GM12878 (cell line): ENCODE results near the gene MRGPRF. TPM values are rescaled to one million over a fixed set of nuclear protein-coding genes. Genes with fewer than 3 reads are reported as not detected.

ENCODE experiments used
- ATAC-seq: fragments of 200-7000 bp; cut with Tn5 transposase; 3 replicates; pipeline ENCODE4 v1.9.1; 2020; ENCODE audit warnings: mild to moderate bottlenecking, moderate library complexity
- BruUV-seq: library from RNA; stranded (reverse); fragments of 400-500 nt; replicated peaks from 2 replicates; lab custom pipeline; 2021; lab: Mats Ljungman, UMichigan
- CTCF ChIA-PET: fragments of 300-600 bp; sonication (Branson Sonifier 250); formaldehyde crosslinking; extraction: SDS; loops from one replicate; lab custom pipeline; 2021; ENCODE audit warnings: inconsistent platforms; lab: Yijun Ruan, JAX
- POLR2A ChIA-PET: fragments of 350-600 bp; formaldehyde crosslinking; extraction: SDS; loops from one replicate; lab custom pipeline; 2021; ENCODE audit warnings: inconsistent platforms; lab: Charles Lee
- RAD21 ChIA-PET: fragments of 300-600 bp; sonication (Branson Sonifier 250); formaldehyde crosslinking; loops from one replicate; lab custom pipeline; 2023; ENCODE audit warnings: antibody characterized with exemption; ENCODE audit not compliant: unreplicated experiment; lab: Charles Lee
- SMC1A ChIA-PET: fragments of 300-600 bp; sonication (Branson Sonifier 250); formaldehyde crosslinking; loops from one replicate; lab custom pipeline; 2023; ENCODE audit not compliant: unreplicated experiment, uncharacterized antibody; lab: Charles Lee
- DNase-seq: peaks from one replicate; pipeline ENCODE4 v3.0.0-alpha.2; 2011; ENCODE audit warnings: low read depth, low spot score
- FAIRE-seq: peaks from 3 replicates; lab custom pipeline; 2011; peaks lifted over from hg19 to GRCh38; lab: Jason Lieb, UNC
- H2AFZ ChIP-seq: 2 replicates; pipeline ENCODE4 v1.6.0; 2011; ENCODE audit warnings: low read depth, low read length, control low read depth; ENCODE audit not compliant: control insufficient read depth
- H3K27ac ChIP-seq: 2 replicates; pipeline ENCODE4 v1.5.1; 2011; ENCODE audit warnings: control low read depth; ENCODE audit not compliant: control insufficient read depth, insufficient read depth
- H3K27me3 ChIP-seq, 2 experiments: replicated peaks in 1 of 2; 2 replicates each; pipeline versions ENCODE4 v1.6.0 to v1.6.1; 2011; ENCODE audit warnings: low read length in 1 of 2; ENCODE audit not compliant: control insufficient read depth in 2 of 2, insufficient read depth in 2 of 2
- H3K36me3 ChIP-seq, 2 experiments: 2 replicates each; pipeline ENCODE4 v1.5.1; 2011; ENCODE audit warnings: low read length in 1 of 2; ENCODE audit not compliant: control insufficient read depth in 2 of 2, insufficient read depth in 2 of 2
- H3K4me1 ChIP-seq: 2 replicates; pipeline ENCODE4 v1.6.1; 2011; ENCODE audit warnings: mild to moderate bottlenecking, low read length, moderate library complexity, mixed read lengths; ENCODE audit not compliant: control insufficient read depth, insufficient read depth
- H3K4me2 ChIP-seq: 2 replicates; pipeline ENCODE4 v1.6.0; 2011; ENCODE audit warnings: control low read depth; ENCODE audit not compliant: control insufficient read depth, insufficient read depth
- H3K4me3 ChIP-seq: fragments of 200-600 bp; sonication (generic); 2 replicates; pipeline ENCODE4 v1.5.1; 2016
- H3K79me2 ChIP-seq: 2 replicates; pipeline ENCODE4 v1.6.0; 2011; ENCODE audit warnings: low read length; ENCODE audit not compliant: control insufficient read depth, insufficient read depth
- H3K9ac ChIP-seq: 2 replicates; pipeline ENCODE4 v1.8.0; 2011; ENCODE audit warnings: low read length, control low read depth, mixed read lengths; ENCODE audit not compliant: control insufficient read depth, insufficient read depth
- H3K9me3 ChIP-seq: replicated peaks from 3 replicates; pipeline ENCODE4 v1.5.1; 2011; ENCODE audit warnings: mild to moderate bottlenecking, low read length; ENCODE audit not compliant: control insufficient read depth, insufficient read depth
- H4K20me1 ChIP-seq: 2 replicates; pipeline ENCODE4 v1.6.0; 2011; ENCODE audit not compliant: control insufficient read depth, insufficient read depth
- CHD4 ChIP-seq: fragments of 200-600 bp; sonication (generic); IDR thresholded peaks from 2 replicates; pipeline ENCODE4 v1.6.1; 2016; ENCODE audit warnings: mild to moderate bottlenecking
- CREB1 ChIP-seq: IDR thresholded peaks from 2 replicates; pipeline ENCODE4 v1.6.1; 2012; ENCODE audit warnings: low read depth, mild to moderate bottlenecking, inconsistent platforms
- ESRRA ChIP-seq: IDR thresholded peaks from 2 replicates; pipeline ENCODE4 v1.6.1; 2012; ENCODE audit warnings: mild to moderate bottlenecking, low read length, improper control_type of control experiment
- NFYA ChIP-seq: IDR thresholded peaks from 2 replicates; pipeline ENCODE4 v1.6.1; 2011; ENCODE audit warnings: low read depth, mild to moderate bottlenecking, low read length, improper control_type of control experiment, borderline replicate concordance
- NRF1 ChIP-seq: conservative IDR thresholded peaks from 2 replicates; pipeline ENCODE4 v1.6.1; 2011; ENCODE audit warnings: mild to moderate bottlenecking, low read depth, low read length, improper control_type of control experiment
- WGBS: methylation state at CpG from one replicate; pipeline ENCODE4 v1.1.6; 2016; ENCODE audit warnings: low lambda C conversion rate; ENCODE audit not compliant: insufficient replicate concordance, insufficient coverage; ENCODE audit errors: missing lambda C conversion rate; 5-methylcytosine and 5-hydroxymethylcytosine counted together
- in situ Hi-C: fragments of 300-500 bp; cut with MboI; formaldehyde crosslinking; loops from 9 replicates; pipeline ENCODE4 v1.14.3; 2018; ENCODE audit warnings: mixed read lengths
- intact Hi-C: fragments of 100-400 bp; cut with micrococcal nuclease; formaldehyde crosslinking; loops from one replicate; pipeline ENCODE4 v1.14.2; 2022; ENCODE audit not compliant: unreplicated experiment
- polyA plus RNA-seq, 11 experiments: library from polyadenylated mRNA; depleted of rRNA in 4 of 11; unstranded in 6 of 11; stranded (reverse) in 5 of 11; fragments of >200 nt; fragmentation: Nextera tagmentation in 4 of 11; fragmentation: Illumina TruSeq in 1 of 11; extraction: Ambion mirVana in 4 of 11; extraction: Trizol in 1 of 11; gene quantifications; 1 replicate in 1 of 11; 2 replicates in 10 of 11; pipeline versions ENCODE4 v1.2.1 to v1.2.3, GENCODE V29; 2011 to 2016; ENCODE audit warnings: inconsistent platforms in 2 of 11, missing spikeins in 2 of 11, low read depth in 1 of 11
- total RNA-seq, 4 experiments: library from RNA; depleted of rRNA in 3 of 4; stranded (reverse); fragments of >200 nt in 3 of 4; fragmentation: Illumina TruSeq in 1 of 4; extraction: Trizol in 1 of 4; gene quantifications; 2 replicates each; pipeline versions ENCODE4 v1.2.1 to v1.2.3, GENCODE V29; 2013 to 2021
- TF ChIP-seq, protein P1 (sequence below): IDR thresholded peaks from 2 replicates; pipeline ENCODE4 v1.6.1; 2012; ENCODE audit warnings: mild to moderate bottlenecking, low read depth, low read length

The MRGPRF gene
- total and polyA plus RNA-seq, 10 of the 15 experiments (the other 5 are each of a cell fraction or from before 2014, with no cell fraction given) = not detected

DNA sequence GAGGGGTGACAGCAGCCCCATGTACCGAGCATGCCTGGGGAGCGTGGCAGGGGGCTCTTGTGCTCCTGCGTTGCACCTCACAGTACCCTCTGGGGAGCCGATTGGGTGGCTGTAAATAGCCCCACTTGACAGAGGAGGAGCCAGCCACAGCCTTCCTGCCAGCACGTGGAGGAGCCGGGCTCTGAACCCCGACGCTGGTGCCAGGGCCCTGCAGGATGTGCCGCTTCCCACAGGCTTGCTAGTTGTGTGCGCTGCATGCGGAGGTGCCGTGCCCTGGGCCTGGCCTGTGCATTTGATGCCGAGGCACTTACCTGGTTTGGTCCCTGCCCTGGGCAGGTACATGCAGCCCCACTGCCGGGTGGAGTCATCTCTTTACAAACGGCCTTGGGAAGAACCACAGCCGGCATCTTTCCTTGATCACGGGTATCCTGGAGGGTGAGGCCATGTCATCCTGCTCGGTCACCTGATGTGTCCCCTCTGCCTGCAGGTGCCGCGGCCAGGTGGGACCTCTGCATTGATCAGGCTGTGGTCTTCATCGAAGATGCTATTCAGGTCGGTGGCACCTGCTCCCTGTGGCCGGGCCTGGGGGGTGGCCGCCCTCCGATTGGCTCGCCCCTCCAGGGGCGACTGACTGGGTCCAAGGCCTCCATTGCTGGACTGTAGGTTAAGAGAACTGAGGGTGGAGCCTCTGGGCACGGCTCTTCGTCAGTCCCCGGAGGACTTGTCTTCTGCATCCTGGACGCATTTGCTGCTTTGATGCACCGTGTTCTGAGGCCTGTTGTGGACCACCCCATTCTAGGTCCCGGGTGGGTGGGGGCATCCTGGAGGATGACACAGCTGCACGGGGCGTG, 40.7 kb upstream of the MRGPRF start:
- H3K4me2 ChIP-seq = no peak overlapping the region
- DNase-seq (no peak), ATAC-seq (no peak), FAIRE-seq (no peak)
- no peaks in the 10 kb centered on the region; the same call in 1 of the 2 replicates for H4K20me1 ChIP-seq
- no peaks in the 10 kb centered on the region for H3K9me3 ChIP-seq
- peaks cover 60% of the 10 kb centered on the region for H3K79me2 ChIP-seq
- ChIA-PET RAD21 (no interaction called here), SMC1A (no interaction called here), POLR2A (no interaction called here), CTCF (no interaction called here)
- no peak overlapping the region for H2AFZ ChIP-seq
- peaks cover 52% of the 10 kb centered on the region for H3K4me1 ChIP-seq
- H3K27me3 ChIP-seq = no peaks in the 10 kb centered on the region
- TF ChIP-seq CHD4 = no peak
- TF ChIP-seq CREB1 = no peak
- no peak for TF ChIP-seq NRF1
- no peak for TF ChIP-seq ESRRA
- TF ChIP-seq, protein P1, sequence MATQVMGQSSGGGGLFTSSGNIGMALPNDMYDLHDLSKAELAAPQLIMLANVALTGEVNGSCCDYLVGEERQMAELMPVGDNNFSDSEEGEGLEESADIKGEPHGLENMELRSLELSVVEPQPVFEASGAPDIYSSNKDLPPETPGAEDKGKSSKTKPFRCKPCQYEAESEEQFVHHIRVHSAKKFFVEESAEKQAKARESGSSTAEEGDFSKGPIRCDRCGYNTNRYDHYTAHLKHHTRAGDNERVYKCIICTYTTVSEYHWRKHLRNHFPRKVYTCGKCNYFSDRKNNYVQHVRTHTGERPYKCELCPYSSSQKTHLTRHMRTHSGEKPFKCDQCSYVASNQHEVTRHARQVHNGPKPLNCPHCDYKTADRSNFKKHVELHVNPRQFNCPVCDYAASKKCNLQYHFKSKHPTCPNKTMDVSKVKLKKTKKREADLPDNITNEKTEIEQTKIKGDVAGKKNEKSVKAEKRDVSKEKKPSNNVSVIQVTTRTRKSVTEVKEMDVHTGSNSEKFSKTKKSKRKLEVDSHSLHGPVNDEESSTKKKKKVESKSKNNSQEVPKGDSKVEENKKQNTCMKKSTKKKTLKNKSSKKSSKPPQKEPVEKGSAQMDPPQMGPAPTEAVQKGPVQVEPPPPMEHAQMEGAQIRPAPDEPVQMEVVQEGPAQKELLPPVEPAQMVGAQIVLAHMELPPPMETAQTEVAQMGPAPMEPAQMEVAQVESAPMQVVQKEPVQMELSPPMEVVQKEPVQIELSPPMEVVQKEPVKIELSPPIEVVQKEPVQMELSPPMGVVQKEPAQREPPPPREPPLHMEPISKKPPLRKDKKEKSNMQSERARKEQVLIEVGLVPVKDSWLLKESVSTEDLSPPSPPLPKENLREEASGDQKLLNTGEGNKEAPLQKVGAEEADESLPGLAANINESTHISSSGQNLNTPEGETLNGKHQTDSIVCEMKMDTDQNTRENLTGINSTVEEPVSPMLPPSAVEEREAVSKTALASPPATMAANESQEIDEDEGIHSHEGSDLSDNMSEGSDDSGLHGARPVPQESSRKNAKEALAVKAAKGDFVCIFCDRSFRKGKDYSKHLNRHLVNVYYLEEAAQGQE = no peak
- TF ChIP-seq NFYA = no peak
- intact Hi-C loops (loop anchor here (5.0 to 10.0 kb wide), 2 partner anchors 151 to 209 kb away; partner anchors contain the start of genes CPT1A, IGHMBP2 and MRPL21), in situ Hi-C loops (no loop called here)
- no TSS peak for BruUV-seq
- no peak overlapping the region for H3K9ac ChIP-seq
- H3K27ac ChIP-seq = peak overlapping the region; percentile 68
- peaks cover 5 to 13% of the 10 kb centered on the region in 2 experiments for H3K36me3 ChIP-seq
- no peak overlapping the region for H3K4me3 ChIP-seq
- 87% methylated on average over 34 of the region's 35 CpGs for WGBS
